ENCODE results near the gene C3orf22.

DNA sequence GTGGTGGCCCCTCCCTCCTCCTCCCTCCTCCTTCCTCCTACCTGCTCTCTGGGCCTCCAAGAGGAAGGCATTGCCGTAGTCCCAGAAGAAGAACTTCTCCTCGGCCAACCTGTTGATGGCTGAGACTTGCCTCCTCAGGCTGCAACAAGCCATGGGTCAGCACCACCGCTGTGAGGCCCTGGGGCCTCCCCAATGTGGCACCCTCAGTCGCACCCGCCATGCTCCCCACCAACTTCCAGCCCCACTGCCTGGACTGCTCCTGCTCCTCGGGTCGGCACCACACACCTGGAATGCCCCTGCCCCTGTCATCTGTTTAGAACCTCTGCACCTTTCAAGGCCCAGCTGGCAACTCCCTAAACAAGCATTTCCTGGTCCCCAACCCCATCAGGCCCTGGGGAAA lies 58.7 kb downstream of the C3orf22 start:
- no peak for TF ChIP-seq CTCF (conservative IDR thresholded peaks at IDR 0.05; ENCODE audit: low read length)
- no peak for TF ChIP-seq EZH2phosphoT487 (IDR thresholded peaks at IDR 0.05; ENCODE audit: borderline replicate concordance, low read depth, low read length)
